Choroid plexus epithelial cell (primary cell): ENCODE data around the gene FBXW12.

Source experiments
- DNase-seq: peaks from one replicate; pipeline ENCODE4 v3.0.0-alpha.2; 2010; ENCODE audit warnings: low read depth
- H3K4me3 ChIP-seq: 2 replicates; pipeline ENCODE4 v1.5.1; 2011; ENCODE audit warnings: low read depth, mild to moderate bottlenecking, control low read depth, low read length, moderate library complexity
- CTCF ChIP-seq: conservative IDR thresholded peaks from 2 replicates; pipeline ENCODE4 v1.5.1; 2011; ENCODE audit warnings: low read depth, mild to moderate bottlenecking, control low read depth, inconsistent platforms, low read length, moderate library complexity

Gene FBXW12

GRCh38 chr3:48425281-48425812 lies 53.3 kb downstream of the FBXW12 start:
- TF ChIP-seq CTCF, result no peak
- H3K4me3 ChIP-seq, result no peak overlapping the region
- peak; percentile 47 for DNase-seq

GRCh38 chr3:48426401-48426909 lies 54.4 kb downstream of the FBXW12 start:
- no peak for DNase-seq
- TF ChIP-seq CTCF, result no peak
- no peak overlapping the region for H3K4me3 ChIP-seq

GRCh38 chr3:48426944-48427629 lies 55.1 kb downstream of the FBXW12 start:
- no peak overlapping the region for H3K4me3 ChIP-seq
- no peak for TF ChIP-seq CTCF
- DNase-seq, result no peak

GRCh38 chr3:48427630-48427962 lies 55.6 kb downstream of the FBXW12 start:
- TF ChIP-seq CTCF, result no peak
- H3K4me3 ChIP-seq, result no peak overlapping the region
- no peak for DNase-seq

GRCh38 chr3:48428088-48428571 lies 56.1 kb downstream of the FBXW12 start:
- peak overlapping the region; percentile 69 for H3K4me3 ChIP-seq
- no peak for DNase-seq
- no peak for TF ChIP-seq CTCF

- DNase-seq, result peak; percentile 29
- H3K4me3 ChIP-seq, result peak overlapping the region; percentile 69
- TF ChIP-seq CTCF, result no peak
Observed at GRCh38 chr3:48428572-48429316, 56.7 kb downstream of the FBXW12 start.
